Smooth muscle cell of the coronary artery (primary cell): ENCODE measurements around the gene IQCH. TPM values are rescaled to one million over a fixed set of nuclear protein-coding genes. Genes with fewer than 3 reads are reported as not detected.

Source experiments
- total RNA-seq: library from RNA; depleted of rRNA; stranded (reverse); fragments of >200 nt; gene quantifications from 2 replicates; pipeline ENCODE4 v1.2.3, GENCODE V29; 2014; ENCODE audit warnings: low replicate concordance

Gene IQCH
- 1.3 and 2.1 TPM in 2 replicates for total RNA-seq

DNA sequence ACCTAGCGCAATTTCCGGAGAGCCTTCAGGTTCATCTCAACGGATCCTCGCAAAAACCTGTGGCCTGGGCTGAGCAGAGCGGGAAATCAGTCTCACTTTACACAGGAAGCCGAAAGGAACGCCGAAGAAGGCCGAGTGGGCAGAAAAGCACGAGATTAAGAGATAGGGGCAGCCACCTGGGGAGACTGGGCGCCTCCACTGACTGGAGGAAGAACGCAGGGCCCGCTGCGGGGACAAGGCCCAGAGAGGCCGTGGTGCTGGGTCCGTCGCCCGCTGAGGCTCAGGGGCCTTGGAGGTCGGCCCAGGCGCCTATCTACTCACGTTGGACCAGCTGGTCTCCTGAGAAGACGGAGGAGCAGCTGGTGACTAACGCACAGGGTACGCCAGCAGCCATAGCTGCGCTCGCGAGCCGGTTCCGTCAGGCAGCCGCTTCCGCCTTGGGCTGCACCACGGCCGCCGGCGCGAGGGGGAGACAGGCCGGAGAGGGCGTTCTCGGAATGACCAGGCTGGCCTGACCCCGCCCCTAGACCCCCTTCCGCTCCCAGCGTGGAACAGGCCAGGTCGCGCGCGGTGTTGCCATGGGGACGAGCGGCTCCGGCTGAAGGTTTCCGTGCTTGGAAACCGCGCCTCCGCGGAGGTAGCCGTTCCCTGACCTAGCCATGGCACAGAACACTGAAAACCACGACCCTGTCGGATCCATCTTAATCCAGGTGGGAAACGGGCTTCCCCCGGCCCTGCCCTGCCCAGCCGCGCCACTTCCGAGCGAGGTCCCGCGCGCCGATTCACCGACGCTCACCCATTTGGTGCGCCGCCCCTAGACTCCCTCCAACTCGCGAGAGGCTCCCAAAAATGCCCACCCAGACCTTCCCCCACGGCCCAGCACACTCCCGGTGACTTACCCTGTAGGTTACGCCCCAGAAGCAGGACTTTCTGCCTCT is at the start of gene IQCH, which contains the start of gene AAGAB:
IQCH (plus strand) TSS at position 549 of the 938 bp plus-strand sequence; CDS start at position 660, 111 bp downstream.
AAGAB (minus strand) TSS at position 424 of the 938 bp plus-strand sequence; CDS start at position 394, 30 bp downstream.

DNA sequence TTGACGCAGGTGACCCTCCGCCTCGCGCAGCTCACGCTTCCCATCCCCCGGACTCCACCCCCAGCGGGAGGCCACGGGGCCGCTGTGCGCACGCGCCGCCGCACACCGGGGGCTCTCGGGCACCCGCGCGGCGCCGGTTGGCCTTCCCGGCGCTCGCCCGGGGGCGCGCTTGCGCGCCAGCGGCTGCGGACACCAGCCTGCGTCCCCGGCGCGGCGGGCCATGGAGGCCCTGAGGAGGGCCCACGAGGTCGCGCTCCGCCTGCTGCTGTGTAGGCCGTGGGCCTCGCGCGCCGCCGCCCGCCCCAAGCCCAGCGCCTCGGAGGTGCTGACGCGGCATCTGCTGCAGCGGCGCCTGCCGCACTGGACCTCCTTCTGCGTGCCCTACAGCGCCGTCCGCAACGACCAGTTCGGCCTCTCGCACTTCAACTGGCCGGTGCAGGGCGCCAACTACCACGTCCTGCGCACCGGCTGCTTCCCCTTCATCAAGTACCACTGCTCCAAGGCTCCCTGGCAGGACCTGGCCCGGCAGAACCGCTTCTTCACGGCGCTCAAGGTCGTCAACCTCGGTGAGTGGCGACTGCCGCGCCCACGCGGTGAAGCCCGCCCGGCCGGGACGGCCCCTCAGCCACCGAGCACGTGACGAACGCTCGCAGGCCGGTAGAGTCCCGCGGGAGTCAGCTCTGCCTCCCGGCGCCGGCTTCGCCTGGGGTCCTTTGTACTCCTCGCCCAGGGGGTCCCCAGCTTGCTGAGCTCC is 266.6 kb downstream of the IQCH start, which contains the start of gene C15orf61:
C15orf61 (plus strand) TSS at position 103 of the 754 bp plus-strand sequence; CDS start at position 221, 118 bp downstream.

DNA sequence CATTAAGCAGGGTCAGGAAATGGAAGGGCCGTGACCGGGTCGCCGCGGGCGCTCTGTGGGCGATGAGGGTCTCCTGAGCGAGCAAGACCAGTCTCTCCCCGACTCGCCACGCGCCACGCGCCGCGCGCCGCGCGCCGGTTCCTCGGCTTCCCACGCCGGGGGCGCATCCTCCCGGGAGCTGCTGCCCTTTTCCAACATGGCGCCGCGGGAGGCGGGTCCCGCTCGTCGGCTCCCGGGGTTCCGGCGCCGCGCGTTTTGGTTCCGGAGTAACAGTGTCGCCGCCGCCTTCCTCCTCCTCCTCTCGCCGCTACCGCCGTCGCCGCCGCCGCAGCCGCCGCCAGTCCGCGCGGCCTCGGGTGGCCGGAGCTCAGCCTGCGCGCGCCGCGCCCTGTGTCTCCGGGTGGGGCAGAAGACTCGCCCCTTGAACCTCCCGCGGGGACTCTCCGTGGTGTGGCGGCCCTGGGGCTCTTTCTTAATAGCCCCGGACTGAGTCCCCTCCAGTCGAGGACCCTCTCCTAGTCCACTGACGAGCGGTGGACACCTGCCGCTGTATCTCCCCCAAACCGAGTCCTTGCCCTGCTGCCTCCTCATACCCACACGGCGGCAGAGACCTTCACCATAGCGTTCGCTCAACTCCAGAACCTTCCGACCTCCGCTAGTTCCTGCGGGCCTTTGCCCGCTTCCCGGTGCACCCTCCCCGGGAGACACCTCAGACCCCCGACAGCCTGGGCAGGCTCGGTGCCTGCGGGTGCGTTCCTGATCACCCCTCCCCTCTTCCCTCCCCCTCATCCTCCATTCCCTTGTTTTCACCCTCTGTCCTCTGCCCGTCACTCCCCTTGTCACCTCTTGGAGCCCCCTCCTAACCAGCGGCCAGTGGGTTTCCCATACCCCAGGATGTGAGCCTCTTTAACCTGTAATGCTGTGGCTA is 288.1 kb downstream of the IQCH start, which contains the start of gene MAP2K5:
MAP2K5 (plus strand) TSS at position 284 of the 928 bp plus-strand sequence; CDS start at position 917, 633 bp downstream.

Other genes with a start within 250 kb of the IQCH start
- gene SMAD3, start 189.2 kb upstream of the IQCH start, total RNA-seq: 16.3 and 35.7 TPM in 2 replicates
- gene AAGAB, start 125 bp upstream of the IQCH start, total RNA-seq: 42.6 and 49.0 TPM in 2 replicates